Measurements from ENCODE around the gene TM4SF1.

Gene TM4SF1

DNA sequence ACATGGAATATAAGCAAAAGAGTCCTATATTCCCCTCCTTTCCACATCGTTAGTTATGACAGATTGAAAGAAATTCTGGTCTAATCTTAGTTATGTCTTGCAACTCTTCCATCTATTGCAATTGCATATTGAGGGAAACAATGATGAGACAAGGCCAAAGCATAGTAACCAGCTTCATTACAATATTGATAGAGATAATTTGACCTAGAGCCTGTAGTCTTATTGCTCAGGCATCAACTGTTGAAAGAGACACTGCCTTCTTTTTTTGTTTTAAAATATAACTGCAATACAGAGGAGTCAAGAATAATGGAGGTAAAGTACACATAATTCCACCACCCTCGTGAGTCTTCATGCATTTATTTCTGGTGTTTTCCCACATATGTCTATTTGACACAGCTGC, 46.1 kb downstream of the TM4SF1 start:
- TF ChIP-seq, protein P1, sequence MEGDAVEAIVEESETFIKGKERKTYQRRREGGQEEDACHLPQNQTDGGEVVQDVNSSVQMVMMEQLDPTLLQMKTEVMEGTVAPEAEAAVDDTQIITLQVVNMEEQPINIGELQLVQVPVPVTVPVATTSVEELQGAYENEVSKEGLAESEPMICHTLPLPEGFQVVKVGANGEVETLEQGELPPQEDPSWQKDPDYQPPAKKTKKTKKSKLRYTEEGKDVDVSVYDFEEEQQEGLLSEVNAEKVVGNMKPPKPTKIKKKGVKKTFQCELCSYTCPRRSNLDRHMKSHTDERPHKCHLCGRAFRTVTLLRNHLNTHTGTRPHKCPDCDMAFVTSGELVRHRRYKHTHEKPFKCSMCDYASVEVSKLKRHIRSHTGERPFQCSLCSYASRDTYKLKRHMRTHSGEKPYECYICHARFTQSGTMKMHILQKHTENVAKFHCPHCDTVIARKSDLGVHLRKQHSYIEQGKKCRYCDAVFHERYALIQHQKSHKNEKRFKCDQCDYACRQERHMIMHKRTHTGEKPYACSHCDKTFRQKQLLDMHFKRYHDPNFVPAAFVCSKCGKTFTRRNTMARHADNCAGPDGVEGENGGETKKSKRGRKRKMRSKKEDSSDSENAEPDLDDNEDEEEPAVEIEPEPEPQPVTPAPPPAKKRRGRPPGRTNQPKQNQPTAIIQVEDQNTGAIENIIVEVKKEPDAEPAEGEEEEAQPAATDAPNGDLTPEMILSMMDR (IDR thresholded peaks at IDR 0.05; ENCODE audit: low read depth, low read length): no peak
- DNase-seq (ENCODE audit: extremely low read depth, low read depth): no peak

DNA sequence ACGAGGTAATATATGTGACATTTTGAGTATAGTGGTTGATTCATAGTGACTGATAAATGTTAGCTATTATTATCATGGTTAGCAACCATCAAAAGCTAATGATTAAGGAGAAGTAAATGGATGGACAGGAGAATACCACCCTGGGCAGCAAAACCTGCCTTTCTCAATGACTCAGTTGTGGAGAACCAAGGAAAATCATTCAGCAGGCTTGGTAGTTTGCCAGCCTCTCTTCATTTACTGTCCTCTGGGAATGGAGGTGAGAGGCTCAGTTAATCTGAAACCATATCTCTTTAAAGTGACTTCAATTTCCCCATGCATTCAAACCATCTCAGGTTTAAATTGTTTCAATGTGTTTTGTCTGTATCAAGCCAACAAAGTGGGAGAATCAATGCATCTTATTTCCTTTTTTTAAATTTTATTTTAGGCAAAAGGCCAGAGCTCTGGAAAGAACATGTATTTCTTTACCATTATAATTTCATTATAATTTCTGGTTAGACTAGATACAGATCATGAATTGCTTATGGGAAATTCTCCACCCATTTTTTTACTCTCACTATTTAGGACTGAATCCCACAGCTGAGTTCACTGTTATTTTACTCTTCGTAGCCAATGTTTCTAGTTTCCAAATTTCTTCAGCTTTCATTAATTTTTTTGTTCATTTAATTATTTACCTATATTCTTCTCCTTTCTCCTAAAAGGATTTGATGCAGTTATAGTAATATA, 46.7 kb downstream of the TM4SF1 start:
- TF ChIP-seq, protein P1 (IDR thresholded peaks at IDR 0.05; ENCODE audit: low read depth, low read length): no peak
- no peak for DNase-seq (ENCODE audit: extremely low read depth, low read depth)

DNA sequence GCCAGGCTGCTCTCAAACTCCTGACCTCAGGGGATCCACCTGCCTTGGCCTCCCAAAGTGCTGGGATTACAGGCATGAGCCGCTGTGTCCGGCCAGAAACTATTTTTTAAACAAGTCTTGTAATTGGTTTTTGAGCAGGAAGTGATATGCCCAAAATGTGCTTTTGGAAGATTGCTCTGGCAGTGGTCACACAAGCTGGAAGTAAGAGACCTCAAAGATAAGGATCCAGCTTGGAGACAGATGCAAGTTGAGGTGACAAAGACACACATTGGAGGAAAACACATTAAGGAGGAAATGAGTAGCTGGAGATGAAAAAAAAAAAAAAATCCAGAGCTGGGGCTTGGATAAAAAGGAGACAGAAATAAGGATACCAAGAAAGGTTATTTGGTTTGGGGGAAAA, 50.3 kb downstream of the TM4SF1 start:
- DNase-seq (ENCODE audit: extremely low read depth, low read depth): no peak
- TF ChIP-seq, protein P1 (IDR thresholded peaks at IDR 0.05; ENCODE audit: low read depth, low read length): no peak

DNA sequence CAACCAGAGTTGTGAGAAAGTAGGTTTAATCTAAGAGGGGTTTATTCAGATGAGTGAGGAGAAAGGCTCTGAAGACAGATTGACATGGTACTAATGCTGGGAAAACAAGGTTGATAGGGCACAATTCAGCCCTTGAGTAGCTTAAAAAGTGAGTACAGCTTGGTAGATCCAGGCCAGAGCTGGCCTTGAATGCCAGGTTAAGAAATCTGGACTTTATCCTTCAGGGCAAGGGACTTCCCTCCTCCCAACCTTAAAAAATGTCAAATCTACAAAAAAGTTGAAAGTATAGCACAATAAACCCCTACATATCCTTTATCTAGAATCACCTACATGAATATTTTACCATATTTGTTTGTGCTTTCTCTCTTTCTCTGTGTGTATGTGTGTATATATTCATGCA, 51.9 kb downstream of the TM4SF1 start:
- TF ChIP-seq, protein P1 (IDR thresholded peaks at IDR 0.05; ENCODE audit: low read depth, low read length): no peak
- DNase-seq (ENCODE audit: extremely low read depth, low read depth): no peak

DNA sequence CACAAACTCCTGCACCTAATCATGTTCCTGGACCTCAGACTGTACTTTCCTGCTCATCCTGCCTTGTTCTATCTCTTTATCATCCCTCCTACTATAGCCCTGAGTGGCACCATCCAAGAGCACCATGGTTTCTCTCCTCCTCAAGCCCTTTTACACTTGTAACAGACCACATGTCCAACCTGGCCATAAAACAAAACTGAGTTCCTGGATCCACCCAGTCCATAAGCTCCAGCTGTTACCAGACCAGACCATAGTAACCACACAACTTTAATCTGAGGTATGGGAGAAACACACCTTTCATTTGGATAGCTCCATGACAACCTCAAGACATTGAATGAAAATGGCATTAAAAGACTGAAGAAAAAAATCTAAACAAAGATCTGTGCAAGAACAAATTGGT, 53.1 kb downstream of the TM4SF1 start:
- DNase-seq (ENCODE audit: extremely low read depth, low read depth): no peak
- TF ChIP-seq, protein P1 (IDR thresholded peaks at IDR 0.05; ENCODE audit: low read depth, low read length): no peak

DNA sequence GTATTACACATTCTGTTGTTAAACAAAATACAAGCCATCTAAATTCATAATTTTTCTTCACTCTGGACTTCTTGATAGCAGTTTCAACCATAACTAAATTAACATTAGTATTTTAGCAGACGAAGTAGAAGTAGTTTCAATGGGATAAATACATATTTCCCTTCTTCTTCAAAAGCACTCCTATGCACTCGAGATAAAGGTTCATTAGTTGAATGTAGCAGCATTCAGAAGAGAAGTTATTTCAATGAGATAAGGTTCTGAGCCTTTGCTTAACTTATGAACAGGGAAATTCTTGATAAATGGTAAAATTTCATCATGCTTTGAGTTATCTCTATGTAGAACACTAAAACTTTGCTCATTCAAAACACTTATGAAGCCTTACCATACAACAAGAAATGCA, 55.8 kb downstream of the TM4SF1 start:
- DNase-seq (ENCODE audit: extremely low read depth, low read depth): no peak
- TF ChIP-seq, protein P1 (IDR thresholded peaks at IDR 0.05; ENCODE audit: low read depth, low read length): no peak

DNA sequence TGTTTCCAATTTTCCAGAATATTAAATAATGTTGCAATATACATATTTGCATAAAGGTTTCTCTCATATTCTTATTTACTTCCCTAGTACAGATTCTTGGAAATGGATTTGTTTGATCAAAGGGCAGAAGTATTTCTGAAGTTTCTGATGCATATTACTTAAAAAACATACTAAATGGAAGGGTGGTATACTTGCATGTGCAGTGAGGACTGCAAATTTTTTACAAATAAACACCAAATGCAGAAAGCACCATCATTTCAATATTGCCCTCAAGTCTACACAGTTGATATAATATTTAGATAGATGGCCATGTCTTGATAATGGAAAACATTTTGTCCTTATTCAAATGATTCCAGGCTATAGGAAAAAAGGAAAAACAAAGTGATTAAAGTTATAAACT, 56.3 kb downstream of the TM4SF1 start:
- TF ChIP-seq, protein P1 (IDR thresholded peaks at IDR 0.05; ENCODE audit: low read depth, low read length): no peak
- DNase-seq (ENCODE audit: extremely low read depth, low read depth): no peak
